ENCODE results near the gene KCNMA1.
A peak's percentile ranks its signal among the peaks of the same experiment; 100 is the strongest.

KCNMA1 gene

DNA sequence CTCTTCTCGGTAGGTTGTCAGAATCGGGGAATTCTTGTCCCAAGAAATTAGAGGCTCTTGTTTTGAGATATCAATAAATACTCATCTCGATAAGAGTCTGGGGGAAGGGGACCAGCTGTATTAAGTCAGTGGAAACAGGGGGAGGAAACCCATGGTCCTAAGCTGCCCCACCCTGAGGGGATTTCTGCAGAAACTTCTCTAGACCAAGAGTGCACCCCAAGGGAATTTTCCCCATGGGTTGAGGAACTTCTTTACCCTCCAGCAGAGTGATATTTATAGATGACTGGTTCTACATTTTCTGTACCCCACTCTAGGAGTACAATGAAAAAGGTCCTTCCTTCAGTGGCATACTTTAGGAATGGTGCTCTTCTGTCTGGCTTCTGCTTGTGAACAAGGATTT, 627.2 kb downstream of the KCNMA1 start:
- Histone ChIP-seq H3K27me3 (peaks cover 33% of the 10 kb centered on the region), H3K9me3 (no peaks in the 10 kb centered on the region), H3K4me3 (ENCODE audit: low read depth in 1 of 2, low read length in 1 of 2) (no peak overlapping the region), H3K27ac (no peak overlapping the region), H3K36me3 (no peaks in the 10 kb centered on the region), H3K4me1 (ENCODE audit: control insufficient read depth in 1 of 2, insufficient read depth in 1 of 2, low read depth in 1 of 2, low read length in 1 of 2) (no peaks in the 10 kb centered on the region)
- TF ChIP-seq, protein P1, sequence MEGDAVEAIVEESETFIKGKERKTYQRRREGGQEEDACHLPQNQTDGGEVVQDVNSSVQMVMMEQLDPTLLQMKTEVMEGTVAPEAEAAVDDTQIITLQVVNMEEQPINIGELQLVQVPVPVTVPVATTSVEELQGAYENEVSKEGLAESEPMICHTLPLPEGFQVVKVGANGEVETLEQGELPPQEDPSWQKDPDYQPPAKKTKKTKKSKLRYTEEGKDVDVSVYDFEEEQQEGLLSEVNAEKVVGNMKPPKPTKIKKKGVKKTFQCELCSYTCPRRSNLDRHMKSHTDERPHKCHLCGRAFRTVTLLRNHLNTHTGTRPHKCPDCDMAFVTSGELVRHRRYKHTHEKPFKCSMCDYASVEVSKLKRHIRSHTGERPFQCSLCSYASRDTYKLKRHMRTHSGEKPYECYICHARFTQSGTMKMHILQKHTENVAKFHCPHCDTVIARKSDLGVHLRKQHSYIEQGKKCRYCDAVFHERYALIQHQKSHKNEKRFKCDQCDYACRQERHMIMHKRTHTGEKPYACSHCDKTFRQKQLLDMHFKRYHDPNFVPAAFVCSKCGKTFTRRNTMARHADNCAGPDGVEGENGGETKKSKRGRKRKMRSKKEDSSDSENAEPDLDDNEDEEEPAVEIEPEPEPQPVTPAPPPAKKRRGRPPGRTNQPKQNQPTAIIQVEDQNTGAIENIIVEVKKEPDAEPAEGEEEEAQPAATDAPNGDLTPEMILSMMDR (IDR thresholded peaks at IDR 0.05), result no peak

DNA sequence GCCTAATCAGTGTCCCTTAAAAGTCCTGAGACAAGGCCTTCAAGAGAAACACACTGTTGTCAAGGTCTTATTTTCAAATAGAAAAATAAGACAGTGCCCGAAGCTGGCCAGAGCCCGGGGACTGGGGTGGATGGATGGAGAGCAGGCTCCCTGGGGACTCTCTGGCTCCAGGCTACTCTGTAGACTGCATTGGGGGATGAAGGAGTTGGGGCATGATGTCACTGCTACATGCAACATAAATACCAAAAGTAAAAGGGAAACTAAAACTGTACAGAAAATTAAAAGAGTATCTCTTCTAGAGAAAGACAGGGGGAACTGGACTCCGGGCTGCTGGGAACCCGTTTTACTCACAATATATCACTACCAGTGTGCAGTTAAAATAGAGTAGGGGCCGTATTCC, 629.8 kb downstream of the KCNMA1 start:
- Histone ChIP-seq H3K4me1 (ENCODE audit: control insufficient read depth in 1 of 2, insufficient read depth in 1 of 2, low read depth in 1 of 2, low read length in 1 of 2) (no peaks in the 10 kb centered on the region), H3K27ac (no peak overlapping the region), H3K36me3 (no peaks in the 10 kb centered on the region), H3K9me3 (no peaks in the 10 kb centered on the region), H3K27me3 (peaks cover 45% of the 10 kb centered on the region), H3K4me3 (ENCODE audit: low read depth in 1 of 2, low read length in 1 of 2) (no peak overlapping the region)
- TF ChIP-seq, protein P1 (IDR thresholded peaks at IDR 0.05), result no peak

DNA sequence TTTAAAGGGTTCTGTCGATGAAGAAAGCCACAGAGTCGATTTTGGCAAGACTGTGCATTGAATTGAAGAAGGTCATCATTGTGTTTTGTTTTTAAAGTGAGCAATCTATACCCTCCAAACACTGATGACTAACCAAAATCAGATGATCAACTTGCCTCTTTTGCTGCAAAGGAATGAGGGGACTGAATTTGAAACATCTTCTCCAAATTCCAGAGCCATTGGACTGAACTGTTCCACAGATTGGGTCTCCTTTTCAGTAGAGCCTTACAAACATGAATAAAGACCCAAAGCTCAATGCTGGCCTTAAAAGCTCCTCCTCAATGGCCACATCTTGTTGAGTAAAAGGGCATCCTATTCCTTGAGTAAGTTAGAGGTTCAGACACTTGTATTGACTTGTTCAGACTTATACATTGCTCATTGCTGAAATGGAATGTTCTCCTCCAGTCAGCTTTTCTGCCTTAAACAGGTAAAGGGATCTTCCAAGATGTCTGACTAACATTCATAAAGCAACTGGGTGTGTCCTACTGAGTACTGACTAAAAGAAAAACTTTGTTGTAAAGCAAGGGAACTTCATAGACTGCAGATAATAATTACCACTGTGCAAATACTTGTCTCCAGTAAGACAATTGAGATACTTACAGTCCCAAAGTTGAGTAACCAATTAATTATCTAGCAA, 630.6 kb downstream of the KCNMA1 start:
- Histone ChIP-seq H3K4me3 (ENCODE audit: low read depth in 1 of 2, low read length in 1 of 2) (no peak overlapping the region), H3K27ac (no peak overlapping the region), H3K9me3 (no peaks in the 10 kb centered on the region), H3K4me1 (ENCODE audit: control insufficient read depth in 1 of 2, insufficient read depth in 1 of 2, low read depth in 1 of 2, low read length in 1 of 2) (no peaks in the 10 kb centered on the region), H3K27me3 (peaks cover 45% of the 10 kb centered on the region), H3K36me3 (no peaks in the 10 kb centered on the region)
- TF ChIP-seq, protein P1 (IDR thresholded peaks at IDR 0.05), result no peak

DNA sequence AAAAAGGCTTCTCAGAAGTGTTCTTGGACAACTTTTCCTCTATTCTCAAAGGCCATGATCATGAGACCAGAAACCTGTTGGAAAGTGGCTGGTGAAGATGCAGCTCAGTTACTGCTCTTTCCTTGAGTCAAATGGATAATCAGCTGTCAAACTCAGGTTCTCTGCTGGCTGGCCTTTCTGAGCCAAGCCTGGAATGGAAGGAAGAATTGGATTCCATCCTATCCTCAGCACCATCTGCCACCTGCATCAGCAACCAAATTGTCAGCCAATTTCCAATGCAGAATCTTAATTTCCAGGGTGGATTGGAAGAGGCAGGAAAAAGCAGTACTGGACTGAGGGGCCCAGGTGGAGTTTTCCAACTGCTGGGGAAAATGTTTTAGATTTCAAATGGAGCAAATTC, 631.7 kb downstream of the KCNMA1 start:
- Histone ChIP-seq H3K27me3 (peaks cover 47% of the 10 kb centered on the region), H3K27ac (no peak overlapping the region), H3K36me3 (no peaks in the 10 kb centered on the region), H3K4me1 (ENCODE audit: control insufficient read depth in 1 of 2, insufficient read depth in 1 of 2, low read depth in 1 of 2, low read length in 1 of 2) (no peaks in the 10 kb centered on the region), H3K4me3 (ENCODE audit: low read depth in 1 of 2, low read length in 1 of 2) (no peak overlapping the region), H3K9me3 (no peaks in the 10 kb centered on the region)
- TF ChIP-seq, protein P1 (IDR thresholded peaks at IDR 0.05), result no peak

DNA sequence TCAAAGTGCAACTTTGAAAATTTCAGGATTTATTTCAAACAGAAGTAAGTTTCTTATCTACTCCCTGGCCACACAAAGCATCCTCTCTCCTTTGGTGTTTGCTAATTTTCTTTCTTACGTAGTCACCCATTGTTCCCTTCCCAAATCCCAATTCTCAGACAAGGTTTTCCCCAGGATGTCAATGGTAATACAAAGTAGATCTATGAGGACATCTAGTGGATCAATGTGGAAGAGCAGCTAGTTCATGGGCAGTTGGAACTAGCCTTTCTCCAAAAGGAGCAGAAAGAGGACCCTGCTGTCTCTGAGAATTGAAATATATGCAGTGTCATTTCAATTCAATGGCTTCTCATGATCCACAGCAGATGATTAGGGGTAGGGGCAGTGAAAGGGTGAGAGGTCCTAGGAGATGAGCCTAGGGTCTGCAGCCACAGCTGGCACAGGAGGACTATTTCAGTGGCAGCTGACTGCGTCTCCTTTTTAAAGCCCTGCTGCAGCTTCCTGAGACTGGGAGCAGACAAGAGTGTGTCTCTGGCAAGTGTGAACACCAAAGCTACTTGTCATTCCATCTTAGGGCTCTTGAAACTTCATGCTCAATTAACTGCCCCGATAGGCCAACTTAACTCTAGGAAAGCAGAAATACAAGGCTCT, 632.6 kb downstream of the KCNMA1 start:
- H3K9me3 ChIP-seq, result no peaks in the 10 kb centered on the region
- no peak overlapping the region for H3K27ac ChIP-seq
- peaks cover 45% of the 10 kb centered on the region for H3K27me3 ChIP-seq
- H3K36me3 ChIP-seq, result no peaks in the 10 kb centered on the region
- no peak overlapping the region for H3K4me3 ChIP-seq (ENCODE audit: low read depth in 1 of 2, low read length in 1 of 2)
- no peaks in the 10 kb centered on the region for H3K4me1 ChIP-seq (ENCODE audit: control insufficient read depth in 1 of 2, insufficient read depth in 1 of 2, low read depth in 1 of 2, low read length in 1 of 2)
- TF ChIP-seq, protein P1 (IDR thresholded peaks at IDR 0.05), result peak; percentile 27
